Heart left ventricle (tissue), 16 donors: Measurements from ENCODE around the gene OLFM1. TPM values are rescaled to one million over a fixed set of nuclear protein-coding genes. Genes with fewer than 3 reads are reported as not detected.
A peak's percentile ranks its signal among the peaks of the same experiment; 100 is the strongest.
"Not testable (repeated sequence)": the region's sequence is repeated elsewhere in the genome, so short reads cannot be mapped to it uniquely, and the experiment has no call there.

Experiments used
- ATAC-seq, 4 donors: fragments of 200-7000 bp; cut with Tn5 transposase; one replicate each; pipeline ENCODE4 v1.9.1; 2020 to 2022; ENCODE audit warnings: moderate library complexity in 4 of 4, mild to moderate bottlenecking in 3 of 4, moderate number of reproducible peaks in 1 of 4
- DNase-seq, 5 donors: peaks; one replicate each; pipeline ENCODE4 v3.0.0-alpha.2; 2020
- H3K27ac ChIP-seq, 12 donors: fragments of 200-600 bp; sonication (generic) in 4 of 12; one replicate each; pipeline versions ENCODE4 v1.5.0 to v1.8.0; 2016 to 2022; ENCODE audit warnings: mild to moderate bottlenecking in 2 of 12
- H3K27me3 ChIP-seq, 9 donors: fragments of 200-600 bp; sonication (generic) in 2 of 9; one replicate each; pipeline versions ENCODE4 v1.5.1 to v1.8.0; 2016 to 2022; ENCODE audit warnings: mild to moderate bottlenecking in 3 of 9
- H3K36me3 ChIP-seq, 9 donors: fragments of 200-600 bp; sonication (generic) in 2 of 9; one replicate each; pipeline versions ENCODE4 v1.5.0 to v1.8.0; 2018 to 2022; ENCODE audit warnings: mild to moderate bottlenecking in 2 of 9
- H3K4me1 ChIP-seq, 12 donors: fragments of 200-600 bp; sonication (generic) in 4 of 12; one replicate each; pipeline versions ENCODE4 v1.5.0 to v1.8.0; 2016 to 2022; ENCODE audit warnings: mild to moderate bottlenecking in 3 of 12
- H3K4me3 ChIP-seq, 12 donors: fragments of 200-600 bp; sonication (generic) in 4 of 12; one replicate each; pipeline versions ENCODE4 v1.5.0 to v1.8.0; 2017 to 2022; ENCODE audit warnings: mild to moderate bottlenecking in 9 of 12, moderate library complexity in 4 of 12
- H3K9me3 ChIP-seq, 12 donors: fragments of 200-600 bp; sonication (generic) in 4 of 12; one replicate each; pipeline versions ENCODE4 v1.5.0 to v1.8.0; 2016 to 2022; ENCODE audit warnings: mild to moderate bottlenecking in 1 of 12
- CTCF ChIP-seq, 12 donors: fragments of 200-600 bp; sonication (generic) in 4 of 12; IDR thresholded peaks; one replicate each; pipeline versions ENCODE4 v1.5.0 to v1.8.0; 2018 to 2022; ENCODE audit warnings: antibody characterized with exemption in 12 of 12, mild to moderate bottlenecking in 5 of 12
- POLR2A ChIP-seq, 2 donors: fragments of 450-650 bp; IDR thresholded peaks; one replicate each; pipeline ENCODE4 v1.6.1; 2017; ENCODE audit warnings: antibody characterized with exemption in 2 of 2, mild to moderate bottlenecking in 2 of 2, moderate library complexity in 2 of 2
- WGBS, 4 donors: extraction: QIAGEN DNeasy Blood & Tissue Kit in 2 of 4; methylation state at CpG; one replicate each; pipeline versions ENCODE4 v1.1.5 to v1.1.7; 2013 to 2018; 5-methylcytosine and 5-hydroxymethylcytosine counted together
- intact Hi-C, 10 donors: fragments of 100-400 bp; cut with DNase I; formaldehyde crosslinking; loops; one replicate each; pipeline versions ENCODE4 v1.11.1 to v1.14.2; 2022
- polyA plus RNA-seq, 2 donors: library from polyadenylated mRNA; stranded (reverse); fragments of 200-250 nt; gene quantifications; one replicate each; pipeline ENCODE4 v1.2.3, GENCODE V29; 2013
- total RNA-seq, 9 donors: library from RNA; depleted of rRNA in 2 of 9; stranded (reverse); fragments of >200 nt in 2 of 9; fragmentation: NEBNext Ultra II Directional in 3 of 9; extraction: Animal tissue kit (Norgen Biotek cat#: 25700) in 3 of 9; gene quantifications; one replicate each; pipeline versions ENCODE4 v1.1.0 to v1.2.4, GENCODE V29; 2016 to 2023
- donor health status: ischemic (EF 13 %, LVEDD 7.1; RV severe dilation, severe dysfunction).
- donor health status: healthy with polysubstance abuse.
- donor health status: DM: no; HTN: yes; CAD: no.
- donor health status: DM: no; HTN: no; CAD: no.
- donor health status: ischemic (EF 25% LVEDD 6.9; RV normal size, moderate dysfunction).
- donor health status: ischemic (EF 25% LVEDD 5.7; RV mildly dilated, moderate dysfunction).
- donor health status: healthy.
- donor health status: DM: yes; HTN: yes; CAD: no.
- donor health status: ischemic (EF 35%, LVEDD 5.7; RV mildly dilated, moderate dysfunction).
- donor health status: nonischemic (EF 11% LVEDD 7.7; RV severe dilation, severe dysfunction).
- donor health status: DM: yes; HTN: yes; CAD: no.
- donor health status: PGD.
- donor health status: ischemic (EF 29% LVEDD 5.4; RV normal size, mild dysfunction).
- donor health status: nonischemic (EF 23%, LVEDD 6.1; RV moderate dilation, normal function).

OLFM1 gene
- total and polyA plus RNA-seq, 11 donors, result 3.5 to 11.8 (median 8.1) TPM

GRCh38 chr9:135146766-135147473 is 59.5 kb downstream of the OLFM1 start:
- ATAC-seq, result no peak
- H3K27me3 ChIP-seq, result peaks cover 0 to 50% (median 14%) of the 10 kb centered on the region in 9 donors
- 65 to 76% (median 73%) methylated on average over 15 to 16 of the region's 16 CpGs for WGBS, 4 donors

DNA sequence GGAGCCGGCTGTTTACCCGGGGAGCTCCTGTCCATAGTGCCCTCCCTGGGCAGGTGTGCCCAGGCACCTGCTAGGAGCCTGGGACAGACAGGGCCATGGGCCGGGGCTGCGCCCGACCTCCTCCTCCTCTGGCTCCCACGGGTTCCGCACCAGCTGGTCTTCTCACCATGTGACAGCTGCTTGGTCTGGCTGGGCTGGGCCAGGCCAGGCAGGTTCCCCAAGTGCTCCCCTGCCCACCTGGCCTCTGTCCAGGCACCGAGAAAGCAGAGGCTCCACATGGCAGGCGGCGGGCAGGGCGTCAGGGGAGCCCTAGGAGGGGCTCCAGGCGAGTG is 60.0 kb downstream of the OLFM1 start:
- ATAC-seq (no peak), DNase-seq (no peak)
- Histone ChIP-seq H3K4me3 (no peak overlapping the region), H3K36me3 (no peaks in the 10 kb centered on the region), H3K27ac (no peak overlapping the region), H3K27me3 (peaks cover 0 to 55% (median 14%) of the 10 kb centered on the region in 9 donors), H3K4me1 (no peaks in the 10 kb centered on the region), H3K9me3 (peaks cover 0 to 4% (median 0%) of the 10 kb centered on the region in 12 donors)
- WGBS, 4 donors, result 69 to 100% (median 80%) methylated on average over 3 to 12 of the region's 12 CpGs
- TF ChIP-seq CTCF (IDR thresholded peaks at IDR 0.05) (no peak), POLR2A (IDR thresholded peaks at IDR 0.05) (no peak)
- intact Hi-C loops, result no loop called here

More at GRCh38 chr9:135146766-135147473, 59.5 kb downstream of the OLFM1 start:
- Histone ChIP-seq H3K4me1 (no peaks in the 10 kb centered on the region), H3K27ac (no peak overlapping the region), H3K9me3 (peaks cover 0 to 4% (median 0%) of the 10 kb centered on the region in 12 donors), H3K36me3 (no peaks in the 10 kb centered on the region), H3K4me3 (no peak overlapping the region)
- intact Hi-C loops, result no loop called here
- peak in 1 of 5 donors; percentile 40 for DNase-seq
- TF ChIP-seq CTCF (IDR thresholded peaks at IDR 0.05) (no peak), POLR2A (IDR thresholded peaks at IDR 0.05) (no peak)

- Histone ChIP-seq H3K36me3 (no peaks in the 10 kb centered on the region), H3K4me1 (no peaks in the 10 kb centered on the region), H3K27me3 (peaks cover 0 to 60% (median 14%) of the 10 kb centered on the region in 9 donors), H3K9me3 (peaks cover 0 to 4% (median 0%) of the 10 kb centered on the region in 12 donors), H3K27ac (no peak overlapping the region), H3K4me3 (no peak overlapping the region)
- ATAC-seq (no peak), DNase-seq (no peak)
- TF ChIP-seq CTCF (IDR thresholded peaks at IDR 0.05), result no peak
- TF ChIP-seq POLR2A (IDR thresholded peaks at IDR 0.05), result no peak
- 68 to 82% (median 76%) methylated on average over 1 to 9 of the region's 9 CpGs for WGBS, 4 donors
- intact Hi-C loops, result no loop called here
These were observed 60.5 kb downstream of the OLFM1 start for GRCh38 chr9:135147938-135148337.

GRCh38 chr9:135148386-135148785 is 60.9 kb downstream of the OLFM1 start:
- no peak for TF ChIP-seq POLR2A (IDR thresholded peaks at IDR 0.05)
- no peak for TF ChIP-seq CTCF (IDR thresholded peaks at IDR 0.05)
- ATAC-seq (no peak), DNase-seq (no peak)
- Histone ChIP-seq H3K4me1 (no peaks in the 10 kb centered on the region), H3K27ac (no peak overlapping the region), H3K9me3 (peaks cover 0 to 4% (median 0%) of the 10 kb centered on the region in 12 donors), H3K27me3 (peaks cover 0 to 63% (median 14%) of the 10 kb centered on the region in 9 donors), H3K4me3 (no peak overlapping the region), H3K36me3 (no peaks in the 10 kb centered on the region)
- WGBS, 4 donors, result 64 to 79% (median 77%) methylated on average over 2 to 7 of the region's 7 CpGs
- intact Hi-C loops, result no loop called here

DNA sequence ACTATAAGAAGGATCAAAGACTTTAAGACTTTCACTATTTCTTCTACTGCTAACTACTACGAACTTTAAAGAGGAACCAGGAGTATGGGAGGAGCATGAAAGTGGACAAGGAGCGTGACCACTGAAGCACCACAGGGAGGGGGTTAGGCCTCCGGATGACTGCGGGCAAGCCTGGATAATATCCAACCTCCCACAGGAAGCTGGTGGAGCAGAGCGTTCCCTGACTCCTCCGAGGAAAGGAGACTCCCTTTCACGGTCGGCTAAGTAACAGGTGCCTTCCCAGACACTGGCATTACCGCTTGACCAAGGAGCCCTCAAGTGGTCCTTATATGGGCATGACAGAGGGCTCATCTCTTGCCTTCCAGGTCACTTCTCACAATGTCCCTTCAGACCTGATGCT is 62.4 kb downstream of the OLFM1 start:
- H3K9me3 ChIP-seq, H3K4me1 ChIP-seq, H3K4me3 ChIP-seq, ATAC-seq, H3K27ac ChIP-seq, DNase-seq, intact Hi-C loops, H3K36me3 ChIP-seq: not testable (repeated sequence)
- H3K27me3 ChIP-seq, result peaks cover 0 to 76% (median 14%) of the 10 kb centered on the region in 9 donors
- WGBS, 4 donors, result 70 to 76% (median 72%) methylated on average over 9 of the region's 9 CpGs
